Osteoblast (primary cell): ENCODE data around the gene SFMBT2. TPM values are rescaled to one million over a fixed set of nuclear protein-coding genes. Genes with fewer than 3 reads are reported as not detected.

Experiments
- DNase-seq: peaks from one replicate; pipeline ENCODE4 v3.0.0; 2011; ENCODE audit warnings: low spot score, mixed read lengths; ENCODE audit not compliant: insufficient read length; ENCODE audit errors: missing footprints
- H2AFZ ChIP-seq: 2 replicates; pipeline ENCODE4 v1.6.0; 2011; ENCODE audit warnings: mild to moderate bottlenecking, low read length
- H3K27ac ChIP-seq: 2 replicates; pipeline ENCODE4 v1.5.1; 2011; ENCODE audit warnings: mild to moderate bottlenecking, low read depth, low read length, moderate library complexity
- H3K27me3 ChIP-seq: 2 replicates; pipeline ENCODE4 v1.6.0; 2012; ENCODE audit warnings: mild to moderate bottlenecking, control low read depth, inconsistent platforms, low read length, moderate library complexity; ENCODE audit not compliant: insufficient read depth
- H3K36me3 ChIP-seq: 2 replicates; pipeline ENCODE4 v1.5.1; 2011; ENCODE audit warnings: mild to moderate bottlenecking, low read length, control low read depth, moderate library complexity; ENCODE audit not compliant: insufficient read depth
- H3K4me1 ChIP-seq: 2 replicates; pipeline ENCODE4 v1.5.1; 2011; ENCODE audit warnings: mild to moderate bottlenecking, low read length, control low read depth, moderate library complexity; ENCODE audit not compliant: insufficient read depth
- H3K4me2 ChIP-seq: 2 replicates; pipeline ENCODE4 v1.6.0; 2011; ENCODE audit warnings: mild to moderate bottlenecking, low read length; ENCODE audit not compliant: insufficient read depth
- H3K4me3 ChIP-seq: fragments of 200-600 bp; sonication (generic); 3 replicates; pipeline ENCODE4 v1.5.1; 2012; ENCODE audit warnings: mild to moderate bottlenecking, low read length, inconsistent platforms; ENCODE audit not compliant: insufficient read depth
- H3K79me2 ChIP-seq: 2 replicates; pipeline ENCODE4 v1.6.0; 2012; ENCODE audit warnings: mild to moderate bottlenecking, low read length, control low read depth, inconsistent platforms; ENCODE audit not compliant: insufficient read depth
- H3K9me3 ChIP-seq: 2 replicates; pipeline ENCODE4 v1.5.1; 2011; ENCODE audit warnings: low read depth, low read length, control low read depth
- H4K20me1 ChIP-seq: 2 replicates; pipeline ENCODE4 v1.6.0; 2012; ENCODE audit warnings: mild to moderate bottlenecking, low read length, control low read depth; ENCODE audit not compliant: insufficient read depth
- CTCF ChIP-seq: IDR thresholded peaks from 2 replicates; pipeline ENCODE4 v1.5.1; 2011; ENCODE audit warnings: mild to moderate bottlenecking, low read depth, low read length, moderate library complexity; ENCODE audit errors: extremely low read depth
- total RNA-seq: library from RNA; depleted of rRNA; stranded (reverse); fragments of >200 nt; gene quantifications from 2 replicates; pipeline ENCODE4 v1.2.3, GENCODE V29; 2012

SFMBT2 gene
- total RNA-seq, 1 donor: under 0.01 TPM

- Histone ChIP-seq H3K4me3 (no peak overlapping the region), H3K4me1 (no peaks in the 10 kb centered on the region), H3K9me3 (no peaks in the 10 kb centered on the region), H3K36me3 (no peaks in the 10 kb centered on the region), H4K20me1 (no peaks in the 10 kb centered on the region), H3K27ac (no peak overlapping the region), H3K27me3 (no peaks in the 10 kb centered on the region), H2AFZ (no peak overlapping the region), H3K79me2 (no peaks in the 10 kb centered on the region), H3K4me2 (no peak overlapping the region)
- no peak for TF ChIP-seq CTCF
- DNase-seq: no peak
Observed at GRCh38 chr10:7181420-7181819, 229.4 kb downstream of the SFMBT2 start.

- Histone ChIP-seq H3K79me2 (no peaks in the 10 kb centered on the region), H3K4me1 (no peaks in the 10 kb centered on the region), H3K4me2 (no peak overlapping the region), H3K27me3 (no peaks in the 10 kb centered on the region), H4K20me1 (no peaks in the 10 kb centered on the region), H3K27ac (no peak overlapping the region), H2AFZ (no peak overlapping the region), H3K9me3 (no peaks in the 10 kb centered on the region), H3K4me3 (no peak overlapping the region), H3K36me3 (no peaks in the 10 kb centered on the region)
- no peak for DNase-seq
- TF ChIP-seq CTCF: no peak
Observed at GRCh38 chr10:7179536-7179935, 231.3 kb downstream of the SFMBT2 start.

- Histone ChIP-seq H3K79me2 (no peaks in the 10 kb centered on the region), H3K36me3 (no peaks in the 10 kb centered on the region), H3K4me2 (no peak overlapping the region), H3K4me1 (no peaks in the 10 kb centered on the region), H3K4me3 (no peak overlapping the region), H4K20me1 (no peaks in the 10 kb centered on the region), H3K9me3 (no peaks in the 10 kb centered on the region), H3K27ac (no peak overlapping the region), H2AFZ (no peak overlapping the region), H3K27me3 (no peaks in the 10 kb centered on the region)
- DNase-seq: no peak
- TF ChIP-seq CTCF: no peak
Observed at GRCh38 chr10:7173948-7174347, 236.9 kb downstream of the SFMBT2 start.

- H3K27ac ChIP-seq: no peak overlapping the region
- H2AFZ ChIP-seq: no peak overlapping the region
- H3K4me3 ChIP-seq: no peak overlapping the region
- no peaks in the 10 kb centered on the region for H4K20me1 ChIP-seq
- no peaks in the 10 kb centered on the region for H3K36me3 ChIP-seq
- no peak for DNase-seq
- H3K27me3 ChIP-seq: no peaks in the 10 kb centered on the region
- H3K4me1 ChIP-seq: no peaks in the 10 kb centered on the region
- H3K79me2 ChIP-seq: no peaks in the 10 kb centered on the region
- no peak for TF ChIP-seq CTCF
- H3K4me2 ChIP-seq: no peak overlapping the region
- H3K9me3 ChIP-seq: no peaks in the 10 kb centered on the region
Observed at GRCh38 chr10:7171825-7172224, 239.0 kb downstream of the SFMBT2 start.
